Daoy (cell line): ENCODE data around the gene NUP62CL. TPM values are rescaled to one million over a fixed set of nuclear protein-coding genes. Genes with fewer than 3 reads are reported as not detected.

Experiments
- DNase-seq: peaks from one replicate; pipeline ENCODE4 v3.0.0-alpha.2; 2015; ENCODE audit warnings: low read depth
- total RNA-seq: library from RNA; depleted of rRNA; stranded (reverse); fragments of >200 nt; shearing (Covaris generic); gene quantifications from 2 replicates; pipeline ENCODE4 v1.2.3, GENCODE V29; 2014; rRNA removed

Gene NUP62CL
- total RNA-seq, 1 experiment from 2014 or later: 2.9 TPM

GRCh38 chrX:107153005-107153404, 53.2 kb downstream of the NUP62CL start:
- DNase-seq: no peak

- DNase-seq: peak; percentile 1
Measured at GRCh38 chrX:107146670-107147069, 59.6 kb downstream of the NUP62CL start.

- DNase-seq: no peak
Measured at GRCh38 chrX:107135965-107136307, 70.3 kb downstream of the NUP62CL start.

GRCh38 chrX:107135049-107135964, 70.9 kb downstream of the NUP62CL start:
- peak; percentile 49 for DNase-seq

- DNase-seq: no peak
Measured at GRCh38 chrX:107123750-107124149, 82.5 kb downstream of the NUP62CL start.

GRCh38 chrX:107119283-107119682, 87.0 kb downstream of the NUP62CL start:
- DNase-seq: no peak

- DNase-seq: peak; percentile 69
Measured at GRCh38 chrX:107118322-107119147, 87.7 kb downstream of the NUP62CL start, which contains the start of gene RBM41. Gene RBM41 (minus strand): TSS chrX:107118822. CDS start chrX:107118773, 49 bp downstream.

GRCh38 chrX:107117993-107118321, 88.3 kb downstream of the NUP62CL start:
- DNase-seq: no peak

- no peak for DNase-seq
Measured at GRCh38 chrX:107107459-107107858, 98.8 kb downstream of the NUP62CL start.

GRCh38 chrX:107102980-107103379, 103.3 kb downstream of the NUP62CL start:
- DNase-seq: no peak

GRCh38 chrX:107076158-107076557, 130.1 kb downstream of the NUP62CL start:
- DNase-seq: no peak

Other genes with a start within 250 kb of the NUP62CL start
- 9.9 and 15.5 TPM in 2 replicates for gene MORC4, start 206.2 kb downstream of the NUP62CL start, total RNA-seq
- 11.2 and 14.5 TPM in 2 replicates for gene RBM41, start 87.6 kb downstream of the NUP62CL start, total RNA-seq
- gene DNAAF6, start 178 bp upstream of the NUP62CL start, total RNA-seq: not detected in 2 replicates
- gene FRMPD3, start 243.2 kb upstream of the NUP62CL start, total RNA-seq: 0.11 and 0.15 TPM in 2 replicates